ENCODE measurements around the gene WDR44. TPM values are rescaled to one million over a fixed set of nuclear protein-coding genes. Genes with fewer than 3 reads are reported as not detected.

The WDR44 gene
- total RNA-seq, 2 donors from 2014 or later: 26.3 to 36.3 TPM

- no peak overlapping the region for H3K4me3 ChIP-seq (ENCODE audit: low read length)
These were observed 152.4 kb downstream of the WDR44 start for GRCh38 chrX:118498351-118498750.

GRCh38 chrX:118498755-118499154, 152.8 kb downstream of the WDR44 start:
- Mint-ChIP-seq H3K4me1 (peaks cover 9% of the 10 kb centered on the region), H3K9me3 (peaks cover 47% of the 10 kb centered on the region), H3K4me3 (peak overlapping the region; percentile 49), H3K27ac (no peak overlapping the region), H3K36me3 (ENCODE audit: low read depth) (no peaks in the 10 kb centered on the region), H3K27me3 (ENCODE audit: insufficient read depth) (peaks cover 29% of the 10 kb centered on the region)
- Histone ChIP-seq H3K4me1 (ENCODE audit: control insufficient read depth, insufficient read depth, low read length) (no peaks in the 10 kb centered on the region), H3K4me3 (ENCODE audit: low read length) (peak overlapping the region; percentile 19), H3K27ac (ENCODE audit: low read depth, low read length) (no peak overlapping the region), H3K27me3 (ENCODE audit: control insufficient read depth, insufficient read depth, low read length, poor library complexity, severe bottlenecking) (peaks cover 17% of the 10 kb centered on the region), H3K9ac (ENCODE audit: extremely low read depth, low read length, poor library complexity, severe bottlenecking) (peak overlapping the region; percentile 46), H3K36me3 (ENCODE audit: control insufficient read depth, insufficient read depth, low read length) (no peaks in the 10 kb centered on the region), H3K9me3 (ENCODE audit: control insufficient read depth, low read length) (no peaks in the 10 kb centered on the region)
- no peak for DNase-seq
- TF ChIP-seq, protein P1, sequence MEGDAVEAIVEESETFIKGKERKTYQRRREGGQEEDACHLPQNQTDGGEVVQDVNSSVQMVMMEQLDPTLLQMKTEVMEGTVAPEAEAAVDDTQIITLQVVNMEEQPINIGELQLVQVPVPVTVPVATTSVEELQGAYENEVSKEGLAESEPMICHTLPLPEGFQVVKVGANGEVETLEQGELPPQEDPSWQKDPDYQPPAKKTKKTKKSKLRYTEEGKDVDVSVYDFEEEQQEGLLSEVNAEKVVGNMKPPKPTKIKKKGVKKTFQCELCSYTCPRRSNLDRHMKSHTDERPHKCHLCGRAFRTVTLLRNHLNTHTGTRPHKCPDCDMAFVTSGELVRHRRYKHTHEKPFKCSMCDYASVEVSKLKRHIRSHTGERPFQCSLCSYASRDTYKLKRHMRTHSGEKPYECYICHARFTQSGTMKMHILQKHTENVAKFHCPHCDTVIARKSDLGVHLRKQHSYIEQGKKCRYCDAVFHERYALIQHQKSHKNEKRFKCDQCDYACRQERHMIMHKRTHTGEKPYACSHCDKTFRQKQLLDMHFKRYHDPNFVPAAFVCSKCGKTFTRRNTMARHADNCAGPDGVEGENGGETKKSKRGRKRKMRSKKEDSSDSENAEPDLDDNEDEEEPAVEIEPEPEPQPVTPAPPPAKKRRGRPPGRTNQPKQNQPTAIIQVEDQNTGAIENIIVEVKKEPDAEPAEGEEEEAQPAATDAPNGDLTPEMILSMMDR (conservative IDR thresholded peaks at IDR 0.05): no peak
- WGBS, 2 experiments (ENCODE audit: insufficient coverage in 1 of 2, insufficient read length in 1 of 2): no CpG with 5 or more reads among the region's 2 CpGs

More at GRCh38 chrX:118498351-118498750, 152.4 kb downstream of the WDR44 start:
- TF ChIP-seq, protein P1 (conservative IDR thresholded peaks at IDR 0.05): no peak
- WGBS, 2 experiments (ENCODE audit: insufficient coverage in 1 of 2, insufficient read length in 1 of 2): 78% methylated on average over 2 of the region's 3 CpGs; no CpG with 5 or more reads in 1 of the 2 experiments
- peaks cover 32% of the 10 kb centered on the region for H3K27me3 Mint-ChIP-seq (ENCODE audit: insufficient read depth)
- no peak overlapping the region for H3K4me3 Mint-ChIP-seq
- H3K4me1 Mint-ChIP-seq: peaks cover 9% of the 10 kb centered on the region
- Histone ChIP-seq H3K4me1 (ENCODE audit: control insufficient read depth, insufficient read depth, low read length) (no peaks in the 10 kb centered on the region), H3K27me3 (ENCODE audit: control insufficient read depth, insufficient read depth, low read length, poor library complexity, severe bottlenecking) (peaks cover 17% of the 10 kb centered on the region), H3K27ac (ENCODE audit: low read depth, low read length) (no peak overlapping the region), H3K36me3 (ENCODE audit: control insufficient read depth, insufficient read depth, low read length) (no peaks in the 10 kb centered on the region), H3K9me3 (ENCODE audit: control insufficient read depth, low read length) (no peaks in the 10 kb centered on the region), H3K9ac (ENCODE audit: extremely low read depth, low read length, poor library complexity, severe bottlenecking) (no peak overlapping the region)
- no peaks in the 10 kb centered on the region for H3K36me3 Mint-ChIP-seq (ENCODE audit: low read depth)
- DNase-seq: no peak
- H3K9me3 Mint-ChIP-seq: peaks cover 45% of the 10 kb centered on the region
- H3K27ac Mint-ChIP-seq: no peak overlapping the region

DNA sequence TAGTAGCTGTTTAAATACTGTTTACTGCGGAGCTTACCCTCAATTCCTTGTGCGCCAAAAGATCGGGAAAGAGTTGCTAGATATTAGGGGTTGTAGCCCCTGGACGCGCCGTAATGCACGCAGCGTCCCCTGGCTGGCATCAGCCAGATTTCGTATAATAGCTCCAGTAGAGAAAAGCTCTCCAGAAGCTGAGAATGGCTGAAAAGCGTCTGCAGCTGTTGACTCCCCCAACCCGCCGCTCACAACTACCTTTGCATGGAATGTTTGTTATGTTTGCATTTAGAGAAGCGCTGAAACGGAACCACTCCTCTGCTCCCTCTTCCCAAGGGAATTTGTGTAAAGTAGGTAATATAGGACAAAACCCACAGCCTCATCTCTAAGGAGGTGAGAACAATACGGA, 153.4 kb downstream of the WDR44 start:
- Histone ChIP-seq H3K27ac (ENCODE audit: low read depth, low read length) (no peak overlapping the region), H3K36me3 (ENCODE audit: control insufficient read depth, insufficient read depth, low read length) (no peaks in the 10 kb centered on the region), H3K9ac (ENCODE audit: extremely low read depth, low read length, poor library complexity, severe bottlenecking) (peak overlapping the region; percentile 46), H3K9me3 (ENCODE audit: control insufficient read depth, low read length) (no peaks in the 10 kb centered on the region), H3K27me3 (ENCODE audit: control insufficient read depth, insufficient read depth, low read length, poor library complexity, severe bottlenecking) (peaks cover 13% of the 10 kb centered on the region), H3K4me1 (ENCODE audit: control insufficient read depth, insufficient read depth, low read length) (no peaks in the 10 kb centered on the region), H3K4me3 (ENCODE audit: low read length) (peak overlapping the region; percentile 19)
- H3K27me3 Mint-ChIP-seq (ENCODE audit: insufficient read depth): peaks cover 27% of the 10 kb centered on the region
- peaks cover 9% of the 10 kb centered on the region for H3K4me1 Mint-ChIP-seq
- peaks cover 47% of the 10 kb centered on the region for H3K9me3 Mint-ChIP-seq
- TF ChIP-seq, protein P1 (conservative IDR thresholded peaks at IDR 0.05): no peak
- peak overlapping the region; percentile 77 for H3K27ac Mint-ChIP-seq
- peak overlapping the region; percentile 49 for H3K4me3 Mint-ChIP-seq
- 16 to 40% methylated on average over 2 to 10 of the region's 15 CpGs for WGBS, 2 experiments (ENCODE audit: insufficient coverage in 1 of 2, insufficient read length in 1 of 2)
- DNase-seq: peak; percentile 67
- H3K36me3 Mint-ChIP-seq (ENCODE audit: low read depth): no peaks in the 10 kb centered on the region

Small RNA genes lying within 50 kb of the gene (microRNA-seq; reads per million reads assigned to microRNA genes)
- gene MIR1277 (ENCODE audit: borderline microRNAs expressed): 5.0 reads per million, percentile 33 among the genes with 10 or more reads in this experiment

Other genes starting within 250 kb of the WDR44 start
- 10 to 100 TPM in 1 of 2 donors, 1 to 10 TPM in 1; 3.7 to 12.4 TPM for gene KLHL13, start 229.3 kb upstream of the WDR44 start, total RNA-seq
- 1 to 10 TPM; 3.1 to 3.4 TPM for gene DOCK11, start 149.7 kb downstream of the WDR44 start, total RNA-seq

All from endodermal cell (in vitro differentiated cells).